ENCODE measurements around the gene MAP4K2.

DNA sequence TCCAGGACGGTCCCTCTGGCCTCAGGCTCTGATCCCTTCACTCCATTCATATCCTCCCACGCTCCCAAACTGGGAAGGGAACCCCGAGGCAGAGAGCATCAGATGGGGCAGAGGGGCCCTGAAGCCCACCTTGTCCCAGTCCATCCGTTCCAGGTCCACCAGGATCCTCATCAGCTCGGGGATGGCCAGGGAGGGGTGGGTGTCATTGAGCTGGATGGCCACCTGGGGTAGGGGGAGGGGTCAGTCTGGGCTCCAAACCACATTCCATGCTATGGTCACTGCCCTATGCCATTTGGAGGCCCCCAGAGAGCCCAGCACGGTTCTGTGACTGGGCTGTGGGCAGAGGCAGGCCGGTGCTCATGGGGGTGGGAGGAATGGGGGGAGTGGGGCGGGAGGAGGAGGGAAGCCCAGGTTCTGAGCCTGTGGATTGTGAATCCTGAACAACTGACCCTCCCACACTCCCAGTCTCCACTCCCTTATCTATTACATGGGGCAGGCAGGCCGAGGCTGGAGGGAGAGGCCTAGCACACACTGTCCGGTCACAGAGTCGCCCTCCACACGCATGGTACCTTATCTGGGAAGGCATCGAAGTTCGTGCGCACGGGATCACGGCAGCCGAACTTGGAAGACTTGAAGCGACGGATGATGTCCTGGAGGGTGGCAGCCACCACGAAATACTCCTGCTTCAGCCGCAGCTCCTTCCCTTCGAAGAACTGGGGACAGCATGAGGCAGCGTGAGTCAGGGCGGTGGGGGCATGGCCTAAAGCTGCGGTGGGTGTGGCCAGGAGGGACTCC is 48.7 kb downstream of the MAP4K2 start:
- TF ChIP-seq, protein P1, sequence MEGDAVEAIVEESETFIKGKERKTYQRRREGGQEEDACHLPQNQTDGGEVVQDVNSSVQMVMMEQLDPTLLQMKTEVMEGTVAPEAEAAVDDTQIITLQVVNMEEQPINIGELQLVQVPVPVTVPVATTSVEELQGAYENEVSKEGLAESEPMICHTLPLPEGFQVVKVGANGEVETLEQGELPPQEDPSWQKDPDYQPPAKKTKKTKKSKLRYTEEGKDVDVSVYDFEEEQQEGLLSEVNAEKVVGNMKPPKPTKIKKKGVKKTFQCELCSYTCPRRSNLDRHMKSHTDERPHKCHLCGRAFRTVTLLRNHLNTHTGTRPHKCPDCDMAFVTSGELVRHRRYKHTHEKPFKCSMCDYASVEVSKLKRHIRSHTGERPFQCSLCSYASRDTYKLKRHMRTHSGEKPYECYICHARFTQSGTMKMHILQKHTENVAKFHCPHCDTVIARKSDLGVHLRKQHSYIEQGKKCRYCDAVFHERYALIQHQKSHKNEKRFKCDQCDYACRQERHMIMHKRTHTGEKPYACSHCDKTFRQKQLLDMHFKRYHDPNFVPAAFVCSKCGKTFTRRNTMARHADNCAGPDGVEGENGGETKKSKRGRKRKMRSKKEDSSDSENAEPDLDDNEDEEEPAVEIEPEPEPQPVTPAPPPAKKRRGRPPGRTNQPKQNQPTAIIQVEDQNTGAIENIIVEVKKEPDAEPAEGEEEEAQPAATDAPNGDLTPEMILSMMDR (IDR thresholded peaks at IDR 0.05), result no peak
- TF ChIP-seq EP300 (IDR thresholded peaks at IDR 0.05), result no peak

Data from suprapubic skin (tissue), 3 donors.